HCT116 (cell line): ENCODE results near the gene PHF2. TPM values are rescaled to one million over a fixed set of nuclear protein-coding genes. Genes with fewer than 3 reads are reported as not detected.

Experiments
- ATAC-seq: fragments of 200-7000 bp; cut with Tn5 transposase; 2 replicates; pipeline ENCODE4 v1.9.1; 2020; ENCODE audit warnings: mild to moderate bottlenecking, moderate library complexity
- BruUV-seq: library from RNA; stranded (reverse); fragments of 400-500 nt; replicated peaks from 2 replicates; lab custom pipeline; 2021; lab: Mats Ljungman, UMichigan
- CTCF ChIA-PET: fragments of 300-600 bp; sonication (Branson Sonifier 250); formaldehyde crosslinking; loops from one replicate; lab custom pipeline; 2021; ENCODE audit warnings: antibody characterized with exemption; lab: Charles Lee
- POLR2A ChIA-PET: fragments of 300-600, 350-600 bp; sonication (Branson Sonifier 250); formaldehyde crosslinking; loops from one replicate; lab custom pipeline; 2021; ENCODE audit warnings: antibody characterized with exemption; lab: Charles Lee
- RAD21 ChIA-PET, 2 experiments: fragments of 300-600 bp; sonication (Branson Sonifier 250); formaldehyde crosslinking; loops; one replicate each; lab custom pipeline; 2023; ENCODE audit warnings: low total read pairs in 2 of 2; ENCODE audit not compliant: uncharacterized antibody in 2 of 2, unreplicated experiment in 2 of 2, low non-redundant PET in 1 of 2; lab: Charles Lee
- DNase-seq: peaks from one replicate; pipeline ENCODE4 v3.0.0-alpha.2; 2010; ENCODE audit warnings: low read depth, low spot score
- H2AFZ ChIP-seq: fragments of 200-600 bp; shearing (Covaris generic), sonication (generic); 2 replicates; pipeline ENCODE4 v1.6.1; 2017; ENCODE audit warnings: low read depth, mixed run types, mixed read lengths, antibody characterized with exemption, low read length; ENCODE audit not compliant: poor library complexity, severe bottlenecking
- H3K27ac ChIP-seq: 2 replicates; pipeline ENCODE4 v1.5.1; 2012; ENCODE audit warnings: low read depth, low read length
- H3K27me3 ChIP-seq: fragments of 200-600 bp; sonication (generic); 2 replicates; pipeline ENCODE4 v1.6.1; 2016; ENCODE audit warnings: mixed run types, low read length, mixed read lengths; ENCODE audit not compliant: insufficient read depth
- H3K36me3 ChIP-seq, 2 experiments: fragments of 200-500 bp in 1 of 2; fragments of 200-600 bp in 1 of 2; sonication (Bioruptor generic) in 1 of 2; sonication (generic) in 1 of 2; 2 replicates each; pipeline versions ENCODE4 v1.5.1 to v1.6.1; 2014 to 2016; ENCODE audit warnings: low read length in 2 of 2, inconsistent platforms in 1 of 2, mixed read lengths in 1 of 2, mixed run types in 1 of 2; ENCODE audit not compliant: insufficient read depth in 2 of 2, control insufficient read depth in 1 of 2
- H3K4me1 ChIP-seq, 2 experiments: fragments of 200-600 bp in 1 of 2; sonication (generic) in 1 of 2; 2 replicates each; pipeline versions ENCODE4 v1.5.1 to v1.6.1; 2012 to 2017; ENCODE audit warnings: low read length in 2 of 2, inconsistent platforms in 1 of 2, mild to moderate bottlenecking in 1 of 2, mixed read lengths in 1 of 2, mixed run types in 1 of 2, moderate library complexity in 1 of 2; ENCODE audit not compliant: insufficient read depth in 2 of 2, control insufficient read depth in 1 of 2
- H3K4me2 ChIP-seq: fragments of 200-600 bp; sonication (generic); 2 replicates; pipeline ENCODE4 v1.6.1; 2017; ENCODE audit warnings: mixed run types, low read length, mixed read lengths
- H3K4me3 ChIP-seq, 2 experiments: fragments of 200-600 bp in 1 of 2; sonication (generic) in 1 of 2; replicated peaks in 1 of 2; 2 replicates each; pipeline ENCODE4 v1.5.1; 2011 to 2016; ENCODE audit warnings: low read length in 2 of 2, control low read depth in 1 of 2, low read depth in 1 of 2, mild to moderate bottlenecking in 1 of 2, mixed read lengths in 1 of 2, mixed run types in 1 of 2
- H3K79me2 ChIP-seq: fragments of 200-600 bp; sonication (generic); 2 replicates; pipeline ENCODE4 v1.6.1; 2017; ENCODE audit warnings: mild to moderate bottlenecking, mixed run types, low read length, moderate library complexity, mixed read lengths; ENCODE audit not compliant: insufficient read depth
- H3K9ac ChIP-seq: fragments of 200-600 bp; sonication (generic); 2 replicates; pipeline ENCODE4 v1.6.1; 2016; ENCODE audit warnings: low read length, mixed read lengths
- H3K9me2 ChIP-seq: fragments of 200-600 bp; sonication (generic), shearing (Covaris generic); 2 replicates; pipeline ENCODE4 v1.6.1; 2017; ENCODE audit warnings: mixed run types, mild to moderate bottlenecking, moderate library complexity; ENCODE audit not compliant: insufficient read depth
- H3K9me3 ChIP-seq, 2 experiments: fragments of 200-500 bp in 1 of 2; fragments of 200-600 bp in 1 of 2; sonication (Bioruptor generic) in 1 of 2; sonication (generic) in 1 of 2; 2 replicates each; pipeline ENCODE4 v1.6.1; 2014 to 2017; ENCODE audit warnings: low read length in 2 of 2, mixed read lengths in 2 of 2, inconsistent platforms in 1 of 2, low read depth in 1 of 2, mild to moderate bottlenecking in 1 of 2, mixed run types in 1 of 2, moderate library complexity in 1 of 2; ENCODE audit not compliant: control insufficient read depth in 1 of 2, insufficient read depth in 1 of 2
- H4K20me1 ChIP-seq: fragments of 200-600 bp; sonication (generic), shearing (Covaris generic); 2 replicates; pipeline ENCODE4 v1.6.1; 2017; ENCODE audit warnings: mixed run types, mild to moderate bottlenecking, moderate library complexity; ENCODE audit not compliant: insufficient read depth
- ATF3 ChIP-seq: IDR thresholded peaks from 2 replicates; pipeline ENCODE4 v1.6.1; 2012
- CBX3 ChIP-seq: IDR thresholded peaks from 2 replicates; pipeline ENCODE4 v1.6.1; 2012; ENCODE audit warnings: low read depth
- ELF1 ChIP-seq: IDR thresholded peaks from 2 replicates; pipeline ENCODE4 v1.6.1; 2012; ENCODE audit warnings: low read depth, borderline replicate concordance
- EZH2 ChIP-seq: fragments of 200-600 bp; sonication (generic); IDR thresholded peaks from 2 replicates; pipeline ENCODE4 v1.6.1; 2017; ENCODE audit warnings: antibody characterized with exemption, mixed run types
- EZH2phosphoT487 ChIP-seq: fragments of 200-600 bp; IDR thresholded peaks from 2 replicates; pipeline ENCODE4 v1.6.1; 2018; ENCODE audit warnings: antibody characterized with exemption, borderline replicate concordance
- JUND ChIP-seq: IDR thresholded peaks from 2 replicates; pipeline ENCODE4 v1.6.1; 2012
- POLR2A ChIP-seq: IDR thresholded peaks from 2 replicates; pipeline ENCODE4 v1.7.0; 2011; ENCODE audit warnings: borderline replicate concordance; ENCODE audit not compliant: insufficient read depth, insufficient read length; ENCODE audit errors: extremely low read depth
- POLR2AphosphoS5 ChIP-seq: IDR thresholded peaks from 2 replicates; pipeline ENCODE4 v1.6.1; 2011; ENCODE audit warnings: mild to moderate bottlenecking, low read depth, low read length, moderate library complexity
- RAD21 ChIP-seq: IDR thresholded peaks from 2 replicates; pipeline ENCODE4 v1.6.1; 2012; ENCODE audit warnings: low read depth, mild to moderate bottlenecking
- SP1 ChIP-seq: IDR thresholded peaks from 2 replicates; pipeline ENCODE4 v1.6.1; 2012; ENCODE audit warnings: low read depth
- TCF7L2 ChIP-seq: IDR thresholded peaks from 2 replicates; pipeline ENCODE4 v1.7.0; 2011; ENCODE audit warnings: borderline replicate concordance, inconsistent platforms; ENCODE audit not compliant: insufficient read depth, insufficient read length; ENCODE audit errors: extremely low read depth
- YY1 ChIP-seq: IDR thresholded peaks from 2 replicates; pipeline ENCODE4 v1.6.1; 2011; ENCODE audit warnings: low read length, low read depth, moderate library complexity, mild to moderate bottlenecking; ENCODE audit not compliant: insufficient replicate concordance; ENCODE audit errors: extremely low read depth
- ZBTB33 ChIP-seq: IDR thresholded peaks from 2 replicates; pipeline ENCODE4 v1.6.1; 2011; ENCODE audit warnings: mild to moderate bottlenecking, low read length, moderate library complexity; ENCODE audit not compliant: insufficient replicate concordance; ENCODE audit errors: extremely low read depth
- ZFX ChIP-seq: fragments of 450-650 bp; IDR thresholded peaks from 2 replicates; pipeline ENCODE4 v1.6.1; 2017
- ZNF274 ChIP-seq: fragments of 200-500 bp; sonication (Bioruptor generic); IDR thresholded peaks from 2 replicates; pipeline ENCODE4 v1.6.1; 2014; ENCODE audit warnings: mild to moderate bottlenecking, low read depth, low read length, inconsistent platforms
- intact Hi-C: fragments of 100-400 bp; cut with micrococcal nuclease; formaldehyde crosslinking; loops from 2 replicates; pipeline ENCODE4 v1.10.0; 2022
- total RNA-seq: library from RNA; stranded (reverse); gene quantifications from one replicate; pipeline ENCODE4 v1.2.1, GENCODE V29; 2021; ENCODE audit not compliant: unreplicated experiment
- TF ChIP-seq, protein P1 (sequence below): IDR thresholded peaks from 2 replicates; pipeline ENCODE4 v1.6.1; 2012; ENCODE audit warnings: low read depth
- TF ChIP-seq, protein P2 (sequence below): IDR thresholded peaks from 2 replicates; pipeline ENCODE4 v1.6.1; 2012
- TF ChIP-seq, protein P3 (sequence below), 3 experiments: fragments of 200-600 bp in 1 of 3; sonication (generic) in 1 of 3; IDR thresholded peaks in 2 of 3; conservative IDR thresholded peaks in 1 of 3; 2 replicates each; pipeline ENCODE4 v1.5.1; 2012 to 2017; ENCODE audit warnings: low read depth in 2 of 3, low read length in 2 of 3, antibody characterized with exemption in 1 of 3, borderline replicate concordance in 1 of 3, control low read depth in 1 of 3, mild to moderate bottlenecking in 1 of 3, mixed read lengths in 1 of 3, mixed run types in 1 of 3, moderate library complexity in 1 of 3; ENCODE audit not compliant: insufficient read depth in 1 of 3

PHF2 gene
- total RNA-seq, 1 experiment from 2014 or later, result 20.6 TPM

GRCh38 chr9:93586290-93587057 lies 10.1 kb downstream of the PHF2 start:
- Histone ChIP-seq H3K36me3 (no peaks in the 10 kb centered on the region), H3K9ac (no peak overlapping the region), H3K4me1 (no peaks in the 10 kb centered on the region), H3K27ac (no peak overlapping the region), H3K27me3 (no peaks in the 10 kb centered on the region), H3K4me3 (no peak overlapping the region), H2AFZ (no peak overlapping the region), H3K9me3 (no peaks in the 10 kb centered on the region), H4K20me1 (no peaks in the 10 kb centered on the region), H3K9me2 (no peaks in the 10 kb centered on the region), H3K79me2 (peaks cover 46% of the 10 kb centered on the region), H3K4me2 (no peak overlapping the region)
- ATAC-seq, result no peak
- no peak for DNase-seq
- CTCF ChIA-PET, result no interaction called here
- RAD21 ChIA-PET, result no interaction called here
- BruUV-seq, result no TSS peak
- POLR2A ChIA-PET, result no interaction called here
- TF ChIP-seq TCF7L2, result no peak
- TF ChIP-seq RAD21, result no peak
- TF ChIP-seq CBX3, result no peak
- TF ChIP-seq, protein P1, sequence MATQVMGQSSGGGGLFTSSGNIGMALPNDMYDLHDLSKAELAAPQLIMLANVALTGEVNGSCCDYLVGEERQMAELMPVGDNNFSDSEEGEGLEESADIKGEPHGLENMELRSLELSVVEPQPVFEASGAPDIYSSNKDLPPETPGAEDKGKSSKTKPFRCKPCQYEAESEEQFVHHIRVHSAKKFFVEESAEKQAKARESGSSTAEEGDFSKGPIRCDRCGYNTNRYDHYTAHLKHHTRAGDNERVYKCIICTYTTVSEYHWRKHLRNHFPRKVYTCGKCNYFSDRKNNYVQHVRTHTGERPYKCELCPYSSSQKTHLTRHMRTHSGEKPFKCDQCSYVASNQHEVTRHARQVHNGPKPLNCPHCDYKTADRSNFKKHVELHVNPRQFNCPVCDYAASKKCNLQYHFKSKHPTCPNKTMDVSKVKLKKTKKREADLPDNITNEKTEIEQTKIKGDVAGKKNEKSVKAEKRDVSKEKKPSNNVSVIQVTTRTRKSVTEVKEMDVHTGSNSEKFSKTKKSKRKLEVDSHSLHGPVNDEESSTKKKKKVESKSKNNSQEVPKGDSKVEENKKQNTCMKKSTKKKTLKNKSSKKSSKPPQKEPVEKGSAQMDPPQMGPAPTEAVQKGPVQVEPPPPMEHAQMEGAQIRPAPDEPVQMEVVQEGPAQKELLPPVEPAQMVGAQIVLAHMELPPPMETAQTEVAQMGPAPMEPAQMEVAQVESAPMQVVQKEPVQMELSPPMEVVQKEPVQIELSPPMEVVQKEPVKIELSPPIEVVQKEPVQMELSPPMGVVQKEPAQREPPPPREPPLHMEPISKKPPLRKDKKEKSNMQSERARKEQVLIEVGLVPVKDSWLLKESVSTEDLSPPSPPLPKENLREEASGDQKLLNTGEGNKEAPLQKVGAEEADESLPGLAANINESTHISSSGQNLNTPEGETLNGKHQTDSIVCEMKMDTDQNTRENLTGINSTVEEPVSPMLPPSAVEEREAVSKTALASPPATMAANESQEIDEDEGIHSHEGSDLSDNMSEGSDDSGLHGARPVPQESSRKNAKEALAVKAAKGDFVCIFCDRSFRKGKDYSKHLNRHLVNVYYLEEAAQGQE, result no peak
- TF ChIP-seq ATF3, result no peak
- TF ChIP-seq, protein P2, sequence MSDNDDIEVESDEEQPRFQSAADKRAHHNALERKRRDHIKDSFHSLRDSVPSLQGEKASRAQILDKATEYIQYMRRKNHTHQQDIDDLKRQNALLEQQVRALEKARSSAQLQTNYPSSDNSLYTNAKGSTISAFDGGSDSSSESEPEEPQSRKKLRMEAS, result no peak
- TF ChIP-seq ZBTB33, result no peak
- no peak for TF ChIP-seq POLR2A
- no peak for TF ChIP-seq ZFX
- no peak for TF ChIP-seq SP1
- no peak for TF ChIP-seq EZH2phosphoT487
- TF ChIP-seq ZNF274, result no peak
- TF ChIP-seq, protein P3, sequence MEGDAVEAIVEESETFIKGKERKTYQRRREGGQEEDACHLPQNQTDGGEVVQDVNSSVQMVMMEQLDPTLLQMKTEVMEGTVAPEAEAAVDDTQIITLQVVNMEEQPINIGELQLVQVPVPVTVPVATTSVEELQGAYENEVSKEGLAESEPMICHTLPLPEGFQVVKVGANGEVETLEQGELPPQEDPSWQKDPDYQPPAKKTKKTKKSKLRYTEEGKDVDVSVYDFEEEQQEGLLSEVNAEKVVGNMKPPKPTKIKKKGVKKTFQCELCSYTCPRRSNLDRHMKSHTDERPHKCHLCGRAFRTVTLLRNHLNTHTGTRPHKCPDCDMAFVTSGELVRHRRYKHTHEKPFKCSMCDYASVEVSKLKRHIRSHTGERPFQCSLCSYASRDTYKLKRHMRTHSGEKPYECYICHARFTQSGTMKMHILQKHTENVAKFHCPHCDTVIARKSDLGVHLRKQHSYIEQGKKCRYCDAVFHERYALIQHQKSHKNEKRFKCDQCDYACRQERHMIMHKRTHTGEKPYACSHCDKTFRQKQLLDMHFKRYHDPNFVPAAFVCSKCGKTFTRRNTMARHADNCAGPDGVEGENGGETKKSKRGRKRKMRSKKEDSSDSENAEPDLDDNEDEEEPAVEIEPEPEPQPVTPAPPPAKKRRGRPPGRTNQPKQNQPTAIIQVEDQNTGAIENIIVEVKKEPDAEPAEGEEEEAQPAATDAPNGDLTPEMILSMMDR (IDR thresholded peaks at IDR 0.05 in 2 of 3, conservative IDR thresholded peaks at IDR 0.05 in 1 of 3; ENCODE audit: borderline replicate concordance in 1 of 3, insufficient read depth in 1 of 3, low read depth in 2 of 3, low read length in 2 of 3), result no peak
- no peak for TF ChIP-seq ELF1
- TF ChIP-seq YY1, result no peak
- no peak for TF ChIP-seq EZH2
- no peak for TF ChIP-seq POLR2AphosphoS5
- TF ChIP-seq JUND, result no peak
- intact Hi-C loops, result no loop called here
